Ureter (tissue), 1 donor: Measurements from ENCODE around the gene CKAP5. TPM values are rescaled to one million over a fixed set of nuclear protein-coding genes. Genes with fewer than 3 reads are reported as not detected.
A peak's percentile ranks its signal among the peaks of the same experiment; 100 is the strongest.

Source experiments
- DNase-seq: peaks from one replicate; pipeline ENCODE4 v3.0.0-alpha.2; 2020; ENCODE audit warnings: low spot score
- total RNA-seq: library from RNA; stranded (reverse); gene quantifications from one replicate; pipeline ENCODE4 v1.2.4, GENCODE V29; 2023
- donor health status: DM: yes; HTN: yes; CAD: no.

Gene CKAP5
- total RNA-seq, 1 donor from 2014 or later = 86.4 TPM

DNA sequence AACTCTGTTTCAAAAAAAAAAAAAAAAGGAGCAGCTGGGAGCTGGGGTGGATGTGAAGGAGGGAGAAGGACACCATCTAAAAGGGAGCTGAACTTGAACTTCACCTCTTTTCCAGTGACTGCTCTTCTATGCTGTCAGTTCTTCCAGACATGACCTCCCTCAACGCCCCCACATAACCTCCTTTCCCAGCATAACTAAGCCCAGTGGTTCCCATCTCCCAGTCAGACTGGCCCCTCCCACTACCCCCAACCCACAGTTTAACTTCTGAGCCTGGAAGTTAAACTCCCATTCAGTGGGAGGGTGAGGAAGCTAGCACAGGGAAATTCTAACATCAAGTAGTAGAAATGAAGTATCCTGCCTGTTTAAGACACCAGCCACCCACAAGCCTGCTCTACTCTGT is 147.5 kb downstream of the CKAP5 start:
- no peak for DNase-seq

DNA sequence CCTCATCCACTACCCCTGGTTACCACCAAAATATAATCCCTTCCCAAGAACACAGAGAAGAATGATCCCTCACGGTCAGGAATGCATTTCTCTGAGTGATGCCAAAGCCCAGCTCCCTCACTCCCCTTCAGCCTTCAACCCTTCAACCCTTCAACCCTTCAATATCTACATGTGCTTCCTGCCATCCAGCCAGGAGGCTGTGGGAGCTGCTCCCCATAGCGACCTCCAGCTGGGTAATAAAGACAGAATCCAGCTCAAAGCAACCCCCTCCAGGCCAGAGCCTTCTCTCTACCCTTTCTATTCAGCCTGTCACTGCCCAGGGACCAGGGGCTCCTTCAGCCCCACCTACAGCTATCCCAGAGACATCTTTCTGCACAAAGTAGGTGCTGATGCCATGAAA is 148.4 kb downstream of the CKAP5 start:
- DNase-seq = no peak

DNA sequence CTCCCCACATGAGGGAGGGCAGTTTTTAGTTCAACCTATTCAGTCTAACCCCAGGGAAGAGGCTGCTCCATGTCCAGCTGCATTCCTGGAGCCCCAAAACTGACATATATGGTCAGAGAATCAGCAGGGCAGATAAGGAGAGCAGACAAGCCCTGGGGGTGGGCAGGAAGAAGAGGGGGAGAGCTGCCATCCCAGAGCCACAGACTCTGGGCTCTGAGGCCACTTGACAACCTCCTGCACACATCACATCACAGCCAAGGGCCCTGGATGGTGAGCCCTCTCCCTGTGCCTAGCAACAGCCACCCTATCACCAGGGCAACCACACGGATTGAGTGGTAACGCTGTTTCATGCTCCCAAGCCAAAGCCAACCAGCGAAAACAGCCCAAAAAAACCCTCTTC is 148.8 kb downstream of the CKAP5 start:
- no peak for DNase-seq

DNA sequence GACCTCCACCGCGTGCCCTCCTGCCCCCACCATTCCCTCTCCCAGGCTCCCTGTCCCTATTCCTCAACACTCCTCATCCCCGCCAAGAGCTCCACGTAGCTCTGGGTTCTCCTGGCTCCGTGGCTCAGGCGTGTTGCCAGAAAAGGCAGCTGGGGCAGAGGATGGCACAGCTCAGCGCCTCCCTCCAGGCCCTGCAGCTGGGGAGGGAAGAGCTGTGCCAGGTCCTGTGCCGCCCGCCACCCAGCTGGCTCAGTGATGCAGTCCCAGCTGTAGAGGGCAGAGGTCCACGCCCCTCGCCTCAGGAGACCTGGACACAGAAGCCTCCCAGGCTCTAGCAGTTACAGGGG is 149.9 kb downstream of the CKAP5 start:
- peak; percentile 65 for DNase-seq

DNA sequence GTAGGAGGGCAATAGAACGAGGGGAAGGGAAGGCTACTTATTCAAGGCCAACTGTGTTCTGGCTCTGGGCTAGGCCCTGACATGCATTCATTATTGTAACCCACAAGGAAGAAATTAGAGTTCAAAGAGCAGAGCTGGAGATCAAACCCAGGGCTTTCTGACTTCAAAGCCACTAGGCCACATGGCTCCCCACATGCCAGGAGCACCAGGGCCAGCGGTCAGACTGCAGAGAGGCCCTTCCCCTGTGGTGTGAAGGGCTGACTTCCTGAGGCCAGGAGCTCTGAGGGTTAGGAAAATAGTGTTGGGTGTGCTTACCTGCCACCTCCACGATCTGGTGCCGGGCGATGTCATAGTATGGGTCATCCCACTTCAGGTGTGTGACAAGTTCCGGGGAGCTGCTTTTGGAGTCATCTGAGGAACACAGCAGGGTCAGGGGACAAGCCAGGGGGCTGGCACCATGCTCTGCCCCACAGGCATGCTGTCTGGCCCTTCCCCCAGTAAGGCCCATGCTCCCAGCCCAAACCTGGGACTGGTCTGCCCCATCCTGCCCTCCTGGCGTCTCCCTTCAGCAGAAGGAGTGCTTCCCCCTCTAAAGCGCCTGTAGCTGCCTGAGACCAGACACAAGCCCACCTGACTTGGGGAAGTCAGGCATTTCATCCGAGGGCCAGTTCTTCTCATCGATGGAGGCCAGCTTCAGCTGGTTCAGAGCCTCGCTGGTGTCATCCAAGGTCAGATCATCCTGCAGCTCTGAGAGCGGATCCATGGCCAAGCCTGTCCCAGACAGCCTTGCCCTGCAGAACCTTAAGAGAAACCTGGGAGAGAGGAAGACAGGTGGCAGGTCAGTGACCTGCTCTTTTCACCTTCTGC is 150.5 kb downstream of the CKAP5 start:
- DNase-seq = no peak

DNA sequence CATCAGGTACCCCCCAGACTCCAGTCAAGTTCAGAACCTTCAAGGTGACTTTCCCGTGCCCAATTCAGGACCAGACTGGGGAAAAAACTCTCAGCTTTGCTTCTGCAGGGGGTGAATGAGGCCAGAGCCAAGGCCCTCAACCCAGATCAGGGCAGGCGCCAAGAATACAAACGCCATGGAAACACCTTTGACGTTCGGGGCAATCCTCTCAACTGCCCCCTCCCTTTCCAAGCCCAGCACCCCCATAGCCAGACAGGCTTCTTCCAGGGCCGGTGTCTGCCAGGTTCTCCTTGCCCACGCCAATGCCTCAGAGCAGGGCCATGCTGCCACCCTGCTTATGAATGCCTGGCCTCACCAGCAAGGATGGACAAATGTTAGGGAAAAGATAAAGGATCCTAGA is 151.5 kb downstream of the CKAP5 start:
- DNase-seq = no peak

DNA sequence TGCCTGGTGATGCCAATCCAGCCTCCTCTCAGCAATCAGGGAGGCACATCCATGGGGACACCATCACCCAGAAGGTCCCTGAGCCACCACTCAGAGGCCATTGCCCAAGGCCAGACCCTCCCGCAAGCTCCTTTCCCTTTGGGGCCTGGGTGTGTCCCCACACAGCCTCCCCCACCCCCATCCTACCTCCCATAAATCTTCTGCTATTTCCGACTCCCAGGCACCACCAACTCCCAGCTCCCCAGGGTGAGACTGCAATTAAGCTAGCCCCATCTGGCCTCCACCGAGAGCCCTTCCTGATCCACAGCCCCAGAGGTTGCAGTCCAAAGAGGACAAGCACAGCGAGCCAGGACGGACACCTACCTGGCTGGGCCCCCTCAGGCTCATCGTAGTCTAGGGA is 152.0 kb downstream of the CKAP5 start:
- no peak for DNase-seq

DNA sequence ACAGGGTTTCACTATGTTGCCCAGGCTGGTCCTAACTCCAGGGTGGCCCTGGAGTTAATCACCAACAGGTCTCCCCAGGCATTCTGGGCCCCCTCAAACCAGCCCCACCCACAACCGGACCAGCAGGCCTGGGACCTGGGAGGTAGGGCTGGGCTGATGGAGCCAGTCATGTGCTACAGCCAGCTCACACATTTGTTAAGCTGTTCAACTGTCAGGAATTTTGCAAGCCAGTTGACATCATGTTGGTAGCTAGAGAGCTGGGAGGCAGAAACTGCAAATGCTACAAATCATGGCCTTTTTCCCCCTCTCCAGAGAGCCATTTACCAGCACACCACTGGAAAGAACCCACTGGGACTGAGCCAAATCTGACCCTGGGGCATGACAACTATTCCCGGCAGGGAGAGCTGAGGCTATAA is 152.5 kb downstream of the CKAP5 start:
- peak; percentile 70 for DNase-seq

Other genes with a start within 250 kb of the CKAP5 start
- 4.8 TPM for gene HARBI1, start 229.1 kb downstream of the CKAP5 start, total RNA-seq
- gene ATG13, start 228.7 kb downstream of the CKAP5 start, total RNA-seq = 80.7 TPM
- 175 TPM for gene ARHGAP1, start 145.7 kb downstream of the CKAP5 start, total RNA-seq
- gene ZNF408, start 145.2 kb downstream of the CKAP5 start, total RNA-seq = 10.7 TPM
- not detected for gene F2, start 127.1 kb downstream of the CKAP5 start, total RNA-seq
- 8.6 TPM for gene LRP4, start 72.3 kb upstream of the CKAP5 start, total RNA-seq
- 43.0 TPM for gene CSTPP1, start 90.5 kb upstream of the CKAP5 start, total RNA-seq